ENCODE measurements around the gene LAMA1.

The LAMA1 gene

GRCh38 chr18:7104649-7105048 lies 12.9 kb downstream of the LAMA1 start:
- no peak for DNase-seq

- DNase-seq, result no peak
These were observed 15.5 kb downstream of the LAMA1 start for GRCh38 chr18:7102131-7102530.

GRCh38 chr18:7096838-7097237 lies 20.8 kb downstream of the LAMA1 start:
- DNase-seq, result no peak

DNA sequence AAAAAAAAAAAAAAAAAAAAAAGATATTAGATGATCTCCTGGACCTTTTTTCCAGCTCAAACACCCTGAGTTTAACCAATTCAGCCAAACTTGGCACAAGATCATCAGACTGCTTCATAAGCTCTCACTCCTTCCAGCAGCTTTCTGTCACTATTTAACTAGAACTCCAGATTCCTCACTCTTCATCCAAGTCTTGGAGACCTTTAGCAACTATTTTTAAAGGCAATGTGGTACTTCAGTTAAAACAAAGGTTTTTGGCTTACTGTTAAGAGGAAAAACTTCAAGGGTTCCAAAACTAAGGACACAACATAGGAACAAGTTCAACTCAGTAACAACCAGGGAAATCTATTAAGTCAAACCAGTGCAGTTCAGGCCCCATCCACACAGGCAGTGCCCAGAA lies 23.2 kb downstream of the LAMA1 start:
- DNase-seq, result no peak

- no peak for DNase-seq
These were observed 26.8 kb downstream of the LAMA1 start for GRCh38 chr18:7090771-7091170.

GRCh38 chr18:7089369-7089768 lies 28.2 kb downstream of the LAMA1 start:
- DNase-seq, result no peak

- no peak for DNase-seq
These were observed 33.2 kb downstream of the LAMA1 start for GRCh38 chr18:7084080-7085065.

DNA sequence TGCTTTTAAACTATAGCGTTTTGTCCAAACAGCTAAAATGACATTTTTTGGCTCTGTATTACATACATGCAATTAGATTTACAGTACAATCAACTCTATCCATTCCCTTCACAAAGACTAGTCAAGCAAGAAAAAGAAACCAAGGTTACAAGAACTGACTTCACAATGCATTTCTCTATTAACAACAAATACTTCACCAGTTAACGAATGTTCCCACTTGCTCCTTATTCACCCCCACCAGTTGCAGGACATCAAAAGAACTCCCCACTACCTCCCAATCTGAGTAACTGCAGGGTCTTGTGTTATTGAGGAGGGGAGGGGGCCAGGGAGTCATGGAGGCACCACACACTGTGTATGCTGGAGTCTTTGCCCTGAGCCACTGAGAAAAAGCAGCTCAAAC lies 34.9 kb downstream of the LAMA1 start:
- no peak for DNase-seq

- DNase-seq, result no peak
These were observed 38.4 kb downstream of the LAMA1 start for GRCh38 chr18:7079231-7079630.

- DNase-seq, result no peak
These were observed 45.0 kb downstream of the LAMA1 start for GRCh38 chr18:7072593-7072992.

- DNase-seq, result no peak
These were observed 46.0 kb downstream of the LAMA1 start for GRCh38 chr18:7071600-7071999.

DNA sequence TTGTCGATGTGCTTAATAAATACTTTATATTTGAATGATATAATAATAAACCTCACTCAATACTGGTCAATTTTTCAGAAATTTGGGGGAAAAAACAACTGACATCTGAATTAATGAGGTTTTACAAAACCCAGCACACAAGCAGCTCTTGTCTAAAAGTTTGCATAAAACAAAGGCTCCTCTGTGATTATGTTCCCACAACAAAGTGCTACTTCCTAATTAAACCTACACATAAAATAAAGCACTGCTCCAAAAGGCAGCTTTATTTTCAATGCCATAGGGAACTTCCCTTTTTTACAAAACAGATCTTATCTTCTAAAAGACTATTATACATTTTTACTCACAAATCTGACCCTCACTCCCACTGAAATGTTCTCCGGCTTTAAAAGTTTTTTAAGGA lies 47.1 kb downstream of the LAMA1 start:
- no peak for DNase-seq

DNA sequence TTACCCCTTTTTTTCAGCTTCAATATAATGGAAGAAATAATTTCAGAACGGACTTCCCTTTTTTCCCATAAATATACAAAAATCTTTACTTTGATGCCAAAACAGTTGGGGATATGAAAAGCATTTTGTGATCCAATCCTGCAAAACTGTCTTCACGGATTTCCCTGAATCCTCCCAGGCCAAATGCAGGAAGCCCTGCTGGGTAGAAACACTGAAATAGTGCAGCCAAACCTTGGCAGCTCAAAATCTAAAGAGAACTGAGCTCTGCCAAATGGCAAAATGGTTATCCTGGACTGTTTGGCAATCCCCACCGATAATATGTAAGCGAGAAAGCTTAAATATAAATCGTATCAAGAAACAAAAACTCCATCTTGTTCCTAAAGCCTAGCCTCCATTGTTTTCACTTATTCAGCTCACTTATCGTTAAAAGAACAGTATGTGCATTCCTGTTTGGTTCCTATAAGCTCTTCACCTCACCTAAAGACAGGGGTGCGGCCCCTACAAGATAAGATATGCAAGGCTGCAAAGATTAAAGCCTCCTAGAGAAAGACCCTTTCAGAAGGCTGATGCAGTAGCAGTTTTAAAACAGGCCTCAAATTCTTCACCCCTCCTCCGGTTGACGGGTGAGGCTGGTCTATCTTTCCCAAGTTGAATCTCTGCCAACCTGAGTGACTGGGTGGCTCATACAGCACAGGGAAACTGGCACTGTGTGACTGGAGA lies 48.6 kb downstream of the LAMA1 start:
- DNase-seq, result no peak

DNA sequence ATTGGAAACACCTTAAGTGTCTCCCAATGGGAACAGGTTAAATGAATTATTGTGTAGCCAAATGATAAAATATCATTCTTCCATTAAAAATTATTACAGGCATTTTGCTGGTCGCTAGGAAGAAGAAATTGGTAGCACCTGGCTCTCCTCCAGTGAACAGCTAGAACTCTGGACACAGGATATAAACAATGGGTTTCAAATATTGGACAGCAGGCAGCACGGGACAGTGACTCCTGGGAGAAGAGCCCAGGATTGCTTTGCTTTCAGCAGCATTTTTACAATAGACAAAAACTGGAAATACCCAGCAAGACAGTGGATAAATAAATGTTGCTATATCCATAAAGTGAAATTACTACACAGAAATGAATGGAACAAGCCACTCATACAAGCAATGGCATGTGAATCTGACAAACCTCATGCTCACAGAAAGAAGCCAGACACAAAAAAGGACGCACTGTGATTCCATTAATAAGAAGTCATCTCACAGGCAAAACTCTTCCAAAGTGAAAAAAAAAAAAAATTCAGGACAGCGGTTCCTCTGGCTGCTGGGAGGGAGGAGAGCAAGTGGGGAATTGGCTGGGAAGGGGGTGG lies 50.5 kb downstream of the LAMA1 start:
- DNase-seq, result no peak

DNA sequence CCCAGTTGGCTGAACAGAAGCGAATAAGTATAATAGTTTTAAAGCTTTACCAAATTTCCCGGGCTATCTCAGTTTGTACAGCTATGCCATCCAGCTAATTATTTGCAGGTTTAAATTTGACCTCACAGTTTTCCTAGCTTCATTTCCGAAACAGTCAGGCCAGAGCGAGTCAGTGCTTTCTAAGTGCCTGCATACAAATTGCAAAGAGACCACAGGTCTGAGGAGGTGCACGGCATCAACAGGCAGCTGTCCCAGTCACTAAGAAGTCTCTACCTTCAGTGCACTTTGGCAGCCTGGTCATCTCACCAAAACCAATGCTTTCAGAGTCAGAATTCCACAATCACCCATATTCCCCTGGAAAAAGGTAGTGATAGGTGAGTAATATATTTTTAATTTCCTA lies 51.9 kb downstream of the LAMA1 start:
- DNase-seq, result no peak

DNA sequence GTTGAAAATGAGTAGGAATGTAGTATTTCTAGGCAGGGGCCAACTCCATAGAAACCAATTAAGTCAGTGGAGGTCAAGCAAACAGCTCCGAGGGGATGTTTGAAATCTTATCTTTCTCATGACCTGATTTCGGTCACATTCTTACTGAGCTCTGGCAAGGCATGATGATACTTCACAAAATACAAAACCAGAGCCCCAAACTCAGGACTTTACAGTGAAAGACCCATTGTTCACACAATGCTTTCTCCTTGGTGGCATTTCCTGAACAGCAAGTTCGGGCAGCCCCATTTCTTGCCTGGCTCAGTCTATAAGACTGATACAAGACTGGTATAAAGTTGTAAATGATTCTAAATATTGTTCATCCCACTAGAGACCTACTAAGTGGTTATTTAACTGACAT lies 53.3 kb downstream of the LAMA1 start:
- DNase-seq, result no peak

DNA sequence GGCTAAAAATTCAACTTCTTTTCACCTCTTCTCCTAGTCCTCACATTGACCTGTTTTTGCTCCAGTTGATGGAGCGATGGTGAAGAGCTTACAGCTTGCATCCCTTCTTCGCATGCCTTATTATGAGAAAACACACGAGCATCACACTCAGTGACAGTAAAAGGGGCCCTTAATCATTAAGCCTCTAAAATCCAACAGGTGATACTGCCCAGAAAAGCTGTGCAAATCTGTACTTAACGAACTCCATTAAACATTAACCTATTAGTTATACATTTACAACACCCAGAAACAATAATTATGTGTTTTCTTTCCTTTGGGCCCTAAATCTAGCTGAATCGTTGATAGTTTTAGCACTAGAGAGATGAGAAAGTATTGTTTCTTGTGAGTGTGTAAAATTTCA lies 54.8 kb downstream of the LAMA1 start:
- DNase-seq, result no peak

GRCh38 chr18:7062236-7062635 lies 55.4 kb downstream of the LAMA1 start:
- no peak for DNase-seq

- no peak for DNase-seq
These were observed 58.3 kb downstream of the LAMA1 start for GRCh38 chr18:7059276-7059675.

DNA sequence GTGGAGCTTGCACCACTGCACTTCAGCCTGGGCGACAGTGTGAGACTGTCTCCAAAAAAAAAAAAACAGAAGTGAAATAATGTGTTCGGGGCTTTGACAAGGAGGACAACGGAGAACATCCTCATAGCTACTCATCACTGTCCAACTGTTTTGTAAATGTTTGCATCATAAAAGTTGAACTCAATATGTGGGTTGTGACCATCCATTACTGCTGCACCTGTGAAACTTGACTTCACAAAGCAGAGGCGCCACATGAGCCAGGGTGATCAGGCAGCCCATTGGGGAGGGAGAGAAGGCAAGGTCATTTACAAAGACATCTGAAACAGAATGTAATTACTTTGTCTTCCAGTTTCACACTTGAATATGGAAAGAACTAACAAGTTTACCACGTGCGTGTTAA lies 61.6 kb downstream of the LAMA1 start:
- DNase-seq, result no peak

- no peak for DNase-seq
These were observed 67.6 kb downstream of the LAMA1 start for GRCh38 chr18:7049951-7050350.

DNA sequence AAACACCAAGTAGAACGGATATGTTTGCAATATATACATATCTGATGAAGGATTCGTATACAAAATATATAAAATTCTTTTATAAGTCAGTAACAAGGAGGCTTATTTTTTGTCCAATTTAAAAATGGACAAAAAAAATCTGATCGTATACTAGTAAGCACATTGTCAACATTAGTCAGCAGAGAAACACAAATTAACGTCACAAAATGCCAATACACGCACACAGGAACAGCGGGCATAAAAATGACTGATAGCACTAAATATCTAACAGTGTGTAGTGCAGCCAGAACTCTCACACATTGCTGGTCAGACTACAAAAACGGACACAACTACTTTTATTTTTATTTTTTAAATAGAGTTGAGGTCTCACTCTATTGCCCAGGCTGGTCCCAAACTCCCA lies 69.5 kb downstream of the LAMA1 start:
- DNase-seq, result no peak

- DNase-seq, result no peak
These were observed 70.3 kb downstream of the LAMA1 start for GRCh38 chr18:7047336-7047735.

GRCh38 chr18:7038330-7038851 lies 79.2 kb downstream of the LAMA1 start:
- DNase-seq, result no peak

All from CD4-positive, alpha-beta T cell treated with Interleukin-4 for 4 hours (primary cell).